NCI-H128 (cell line): ENCODE results near the gene TEDC2.
A peak's percentile ranks its signal among the peaks of the same experiment; 100 is the strongest.

Source experiments
- DNase-seq: peaks from one replicate; lab custom pipeline; 2025; ENCODE audit not compliant: unreplicated experiment; lab: John Stamatoyannopoulos, UW

Gene TEDC2

GRCh38 chr16:2511128-2511800 is 51.4 kb downstream of the TEDC2 start:
- no peak for DNase-seq

- no peak for DNase-seq
Observed at GRCh38 chr16:2511996-2512734, 52.3 kb downstream of the TEDC2 start.

- DNase-seq: no peak
Observed at GRCh38 chr16:2512735-2513404, 53.0 kb downstream of the TEDC2 start.

GRCh38 chr16:2513405-2514332 is 53.8 kb downstream of the TEDC2 start, which contains the start of gene ATP6V0C:
ATP6V0C (plus strand) TSS chr16:2513952; CDS start chr16:2514104, 152 bp downstream.
- DNase-seq: peak; percentile 76
